HG03520 (cell line): ENCODE measurements around the gene CD244.
A peak's percentile ranks its signal among the peaks of the same experiment; 100 is the strongest.
"Not testable (repeated sequence)": the region's sequence is repeated elsewhere in the genome, so short reads cannot be mapped to it uniquely, and the experiment has no call there.

Source experiments
- ATAC-seq: cut with Tn5 transposase; IDR thresholded peaks from one replicate; pipeline ENCODE4 v1.9.1; 2021; ENCODE audit warnings: mild to moderate bottlenecking, moderate library complexity; ENCODE audit not compliant: unreplicated experiment

Gene CD244, protein sequence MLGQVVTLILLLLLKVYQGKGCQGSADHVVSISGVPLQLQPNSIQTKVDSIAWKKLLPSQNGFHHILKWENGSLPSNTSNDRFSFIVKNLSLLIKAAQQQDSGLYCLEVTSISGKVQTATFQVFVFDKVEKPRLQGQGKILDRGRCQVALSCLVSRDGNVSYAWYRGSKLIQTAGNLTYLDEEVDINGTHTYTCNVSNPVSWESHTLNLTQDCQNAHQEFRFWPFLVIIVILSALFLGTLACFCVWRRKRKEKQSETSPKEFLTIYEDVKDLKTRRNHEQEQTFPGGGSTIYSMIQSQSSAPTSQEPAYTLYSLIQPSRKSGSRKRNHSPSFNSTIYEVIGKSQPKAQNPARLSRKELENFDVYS

DNA sequence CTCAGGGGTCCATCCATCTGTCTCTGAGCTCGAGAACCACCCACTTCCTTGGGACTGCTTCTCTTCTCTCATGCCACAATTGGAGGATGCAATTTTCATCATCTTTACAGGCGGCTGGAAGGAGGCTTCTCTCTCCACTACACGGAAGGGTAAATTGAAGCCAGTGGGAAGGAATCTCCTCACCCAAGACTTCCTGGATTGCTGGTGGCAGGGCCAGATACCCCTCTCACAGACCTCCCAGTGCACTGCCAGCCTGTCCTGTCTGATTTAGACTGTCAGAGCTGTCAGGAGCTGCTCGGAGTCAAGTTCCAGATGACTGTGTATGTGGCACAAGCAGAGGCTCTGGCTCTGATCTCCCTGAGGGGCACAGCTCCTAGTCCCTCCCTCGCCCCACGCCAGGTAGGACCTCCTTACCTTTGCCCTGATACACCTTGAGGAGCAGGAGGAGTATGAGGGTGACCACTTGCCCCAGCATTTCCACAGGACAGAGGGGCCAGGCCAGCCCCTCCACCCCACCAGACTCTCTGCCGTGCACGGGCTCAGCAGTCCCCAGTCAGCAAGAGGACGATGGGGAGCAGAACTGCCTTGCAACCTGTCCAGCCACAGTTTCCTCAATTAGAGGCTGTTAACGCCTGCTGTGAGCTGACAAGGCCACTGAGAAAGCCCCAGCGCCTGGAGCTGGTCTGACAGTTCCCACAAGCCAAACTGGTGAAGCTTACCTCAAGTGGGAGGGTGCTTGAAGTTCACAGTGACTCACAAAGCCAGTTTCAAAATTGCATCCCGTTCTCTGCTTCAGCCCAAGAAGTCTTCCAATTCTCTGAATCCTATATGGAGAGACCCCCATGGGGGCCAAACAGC is at the start of gene CD244:
TSS of gene CD244 (minus strand) at position 685 of the 858 bp plus-strand sequence. CDS start at position 475, 210 bp downstream.
- peak; percentile 50 for ATAC-seq

DNA sequence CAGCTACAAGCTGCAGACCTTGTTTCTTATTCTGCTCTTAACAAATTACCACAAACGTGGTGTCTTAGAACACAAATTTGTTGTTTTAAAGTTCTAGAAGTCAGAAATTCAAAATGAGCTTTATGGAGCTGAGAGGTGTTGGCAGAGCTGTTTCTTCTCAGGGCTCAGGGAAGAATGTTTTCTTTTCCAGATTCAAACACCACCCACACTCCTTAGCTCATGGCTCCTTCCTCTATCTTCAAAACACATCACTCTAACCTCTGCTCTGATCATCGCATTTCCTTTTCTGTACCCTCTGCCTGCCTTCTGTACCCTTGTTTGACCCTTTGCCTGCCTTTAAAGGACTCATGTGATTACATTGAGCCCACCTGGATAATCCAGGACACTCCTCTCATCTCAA is 49.2 kb upstream of the CD244 start:
- no peak for ATAC-seq

DNA sequence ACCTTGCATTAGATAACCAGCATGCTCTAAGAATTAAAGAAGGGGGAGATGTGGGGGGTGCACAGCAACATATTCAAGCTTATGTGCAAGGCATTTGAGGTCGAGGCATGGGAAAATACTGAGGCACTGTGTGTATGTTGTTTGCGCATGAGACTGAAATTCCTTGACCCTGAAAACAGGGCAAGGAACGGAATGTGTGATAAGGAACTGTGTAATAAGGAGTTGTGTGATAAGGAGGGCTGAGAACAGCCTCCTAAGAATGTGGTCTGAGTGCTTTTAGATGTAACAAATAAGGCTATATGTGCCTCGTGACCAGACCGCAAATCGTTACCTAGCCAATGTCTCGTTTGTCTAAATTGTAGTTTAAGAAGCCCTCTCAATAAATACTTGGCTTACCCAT is 48.8 kb upstream of the CD244 start:
- no peak for ATAC-seq

DNA sequence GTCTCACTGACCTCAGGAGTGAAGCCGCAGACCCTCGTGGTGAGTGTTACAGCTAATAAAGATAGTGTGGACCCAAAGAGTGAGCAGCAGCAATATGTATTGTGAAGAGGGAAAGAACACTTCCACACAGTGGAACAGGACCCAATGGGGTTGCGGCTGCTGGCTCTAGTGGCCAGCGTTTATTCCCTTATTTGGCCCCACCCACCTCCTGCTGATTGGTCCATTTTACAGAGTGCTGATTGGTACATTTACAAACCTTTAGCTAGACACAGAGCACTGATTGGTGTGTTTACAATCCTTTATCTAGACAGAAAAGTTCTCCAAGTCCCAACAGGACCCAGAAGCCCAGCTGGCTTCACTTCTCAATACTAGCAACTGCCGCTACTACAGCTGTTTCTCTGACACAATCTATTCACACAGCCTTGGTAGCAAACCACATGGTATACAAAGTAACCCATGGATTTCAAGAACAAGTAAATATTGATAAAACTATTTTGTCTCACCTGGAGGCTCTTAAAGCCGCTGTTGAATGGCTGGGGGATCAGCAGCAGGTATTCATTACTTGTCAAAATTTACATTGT is 47.6 kb upstream of the CD244 start:
- ATAC-seq: no peak

- no peak for ATAC-seq
These were observed 45.3 kb upstream of the CD244 start for GRCh38 chr1:160907976-160908375.

DNA sequence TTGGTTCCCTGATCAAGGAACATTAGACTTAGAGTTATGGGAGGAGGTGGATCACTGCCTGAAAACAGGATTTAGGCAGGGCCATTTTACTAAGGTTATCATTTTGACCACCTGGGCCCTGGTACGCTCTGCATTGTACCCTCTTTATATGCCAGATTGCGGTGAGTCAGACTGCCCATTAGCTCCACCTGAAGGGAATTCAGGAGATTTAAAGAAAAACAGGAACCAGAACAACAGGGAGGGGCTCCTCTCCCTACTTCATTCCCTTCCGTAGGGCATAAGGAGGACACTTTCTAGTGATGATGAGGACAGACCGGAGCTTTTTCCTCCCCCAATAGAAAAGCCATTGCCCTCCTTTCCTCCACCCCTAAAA is 42.9 kb upstream of the CD244 start:
- ATAC-seq: no peak

DNA sequence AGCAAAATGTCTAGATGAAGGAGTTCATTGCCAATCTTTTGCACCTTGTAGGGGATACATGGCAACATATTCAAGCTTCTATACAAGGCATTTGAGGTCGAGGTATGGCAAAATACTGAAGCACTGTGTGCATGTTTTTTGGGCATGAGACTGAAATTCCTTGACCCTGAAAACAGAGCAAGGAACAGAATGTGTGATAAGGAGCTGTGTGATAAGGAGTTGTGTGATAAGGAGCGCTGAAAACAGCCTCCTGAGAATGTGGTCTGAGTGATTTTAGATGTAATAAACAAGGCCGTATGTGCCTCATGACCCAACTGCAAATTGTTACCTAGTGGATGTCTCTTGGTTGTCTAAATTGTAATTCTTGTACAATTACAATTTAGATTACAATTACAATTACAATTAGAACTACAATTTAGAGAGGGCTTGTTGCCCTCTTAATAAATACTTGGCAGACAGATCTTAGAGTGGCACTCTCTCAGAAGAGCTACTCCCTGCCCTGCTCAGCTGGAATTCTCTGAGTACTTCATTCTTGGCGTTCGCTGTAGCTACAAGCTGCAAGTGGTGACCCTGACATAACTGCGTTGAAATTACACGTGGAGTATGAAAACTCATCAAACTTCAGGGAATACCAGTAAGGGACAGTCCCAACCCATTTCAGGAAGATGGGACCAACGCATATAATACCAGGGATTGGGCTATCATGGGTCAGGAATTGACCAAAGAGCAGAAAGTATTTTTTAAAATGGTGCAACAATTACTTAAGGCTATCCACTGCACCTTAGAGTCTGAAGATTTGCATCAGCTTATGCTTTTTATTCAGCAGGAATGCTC is 42.3 kb upstream of the CD244 start:
- no peak for ATAC-seq

DNA sequence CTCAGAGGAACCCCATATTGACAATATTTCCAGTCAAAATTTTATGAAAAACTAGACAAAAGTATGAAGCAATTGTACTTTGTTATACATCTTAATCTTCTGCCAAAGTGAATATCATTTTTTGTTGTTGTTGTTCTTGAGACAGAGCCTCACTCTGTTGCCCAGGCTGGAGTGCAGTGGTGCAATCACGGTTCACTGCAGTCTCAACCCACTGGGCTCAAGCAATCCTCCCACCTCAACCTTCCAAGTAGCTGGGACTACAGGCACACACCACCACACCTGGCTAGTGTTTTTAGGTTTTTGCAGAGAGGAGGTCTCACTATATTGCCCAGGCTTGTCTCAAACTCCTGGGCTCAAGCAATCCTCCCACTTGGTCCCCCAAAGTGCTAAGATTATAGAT is 39.6 kb upstream of the CD244 start:
- ATAC-seq: not testable (repeated sequence)

- no peak for ATAC-seq
These were observed 39.1 kb upstream of the CD244 start for GRCh38 chr1:160901768-160902167.

GRCh38 chr1:160900683-160901082 is 38.0 kb upstream of the CD244 start:
- not testable (repeated sequence) for ATAC-seq

- not testable (repeated sequence) for ATAC-seq
These were observed 31.9 kb upstream of the CD244 start for GRCh38 chr1:160894368-160895135.

DNA sequence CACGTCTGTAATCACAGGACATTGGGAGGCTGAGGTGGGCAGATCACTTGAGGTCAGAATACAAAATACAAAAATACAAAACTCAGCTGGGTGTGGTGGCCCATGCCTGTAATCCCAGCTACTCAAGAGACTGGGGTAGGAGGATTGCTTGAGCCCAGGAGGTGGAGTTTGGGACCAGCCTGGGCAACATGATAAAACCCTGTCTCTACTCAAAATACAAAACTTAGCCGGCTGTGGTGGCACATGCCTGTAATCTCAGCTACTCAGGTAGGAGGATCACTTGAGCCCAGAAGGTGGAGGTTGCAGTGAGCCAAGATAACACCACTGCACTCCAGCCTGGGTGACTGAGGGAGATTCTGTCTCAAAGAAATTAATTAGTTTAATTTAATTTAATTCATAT is 28.8 kb upstream of the CD244 start:
- ATAC-seq: no peak

- no peak for ATAC-seq
These were observed 26.2 kb upstream of the CD244 start for GRCh38 chr1:160888926-160889325.

GRCh38 chr1:160887071-160887470 is 24.4 kb upstream of the CD244 start:
- ATAC-seq: no peak

GRCh38 chr1:160885042-160885441 is 22.4 kb upstream of the CD244 start, which contains the start of gene ITLN1:
Gene ITLN1, minus strand, starts transcription at chr1:160885180. Its CDS starts 303 bp downstream, at chr1:160884877.
- ATAC-seq: no peak

DNA sequence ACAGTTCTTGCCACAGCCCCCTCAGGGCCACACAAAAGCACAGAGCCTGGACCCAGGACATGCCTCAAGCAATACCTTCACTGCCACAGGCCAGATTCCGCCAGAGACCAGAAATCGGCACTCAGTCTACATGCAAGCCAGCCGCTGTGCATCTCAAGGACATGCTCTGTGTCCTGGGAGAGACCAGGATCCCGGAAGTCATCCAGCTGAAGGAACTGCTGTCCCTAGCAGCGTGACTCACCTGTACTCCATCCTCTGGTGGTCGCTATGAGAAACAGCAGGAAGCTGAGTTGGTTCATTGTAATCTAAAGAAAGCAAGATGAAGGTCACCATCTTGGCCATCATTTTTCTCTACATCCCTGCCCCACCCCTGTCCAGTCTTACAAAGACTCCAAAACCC is 21.9 kb upstream of the CD244 start:
- ATAC-seq: no peak

DNA sequence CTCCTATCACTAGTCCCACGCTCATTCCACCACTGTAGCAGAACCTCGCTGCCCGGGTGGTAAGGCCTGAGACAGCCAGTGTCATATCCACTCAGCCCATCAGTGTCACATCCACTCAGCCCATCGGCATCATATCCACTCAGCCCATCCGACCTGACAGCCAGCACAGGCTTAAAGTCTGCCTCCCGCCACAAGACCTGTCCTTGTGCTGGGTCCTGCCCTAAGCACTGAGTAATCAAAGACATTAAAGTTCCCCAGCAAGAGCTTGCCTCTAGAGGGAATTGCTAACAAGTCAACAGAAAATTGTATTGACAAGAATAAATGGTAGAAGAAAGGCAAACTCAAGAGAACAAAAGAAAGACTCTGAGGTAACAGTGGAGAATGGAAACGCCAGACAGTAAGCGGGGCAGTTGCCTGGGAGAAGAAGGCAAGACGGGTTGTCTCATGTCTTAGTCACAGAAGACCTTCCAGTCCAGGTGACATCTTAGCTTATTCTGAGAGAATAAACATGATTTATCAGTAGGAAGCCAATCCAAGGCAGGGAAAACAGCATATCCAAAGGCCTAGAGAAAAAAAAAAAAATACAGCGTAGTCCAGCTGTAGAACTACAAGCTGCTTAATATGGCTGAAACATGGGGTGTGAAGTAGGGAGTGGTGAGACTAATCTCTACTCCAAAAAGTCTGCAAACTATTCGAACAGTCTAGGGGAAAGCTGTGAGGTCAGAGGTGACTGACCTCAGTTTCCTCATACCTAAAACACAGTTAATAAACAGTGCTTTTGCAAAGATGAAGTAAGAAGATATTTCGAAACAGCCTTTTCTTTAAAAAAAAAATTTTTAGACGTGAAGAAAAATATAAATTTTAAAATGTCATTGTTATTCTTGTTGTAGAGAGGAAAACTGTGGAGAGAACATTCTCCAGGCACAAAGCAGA is 21.2 kb upstream of the CD244 start:
- ATAC-seq: no peak

GRCh38 chr1:160882582-160882981 is 19.9 kb upstream of the CD244 start:
- ATAC-seq: no peak

GRCh38 chr1:160881264-160881663 is 18.6 kb upstream of the CD244 start:
- ATAC-seq: not testable (repeated sequence)
